HG03135 (cell line): ENCODE measurements around the gene WFS1.

ENCODE experiments used
- ATAC-seq: cut with Tn5 transposase; IDR thresholded peaks from one replicate; pipeline ENCODE4 v1.9.1; 2021; ENCODE audit warnings: mild to moderate bottlenecking, moderate library complexity; ENCODE audit not compliant: unreplicated experiment

Gene WFS1

GRCh38 chr4:6269616-6270511, at the start of gene WFS1:
Gene WFS1, plus strand, starts transcription at chr4:6269850. Its CDS starts 7,606 bp downstream, at chr4:6277456.
- ATAC-seq: peak; percentile 100

GRCh38 chr4:6221301-6221850, 48.3 kb upstream of the WFS1 start:
- ATAC-seq: no peak

GRCh38 chr4:6221851-6222760, 47.5 kb upstream of the WFS1 start:
- ATAC-seq: no peak

GRCh38 chr4:6222761-6223292, 46.8 kb upstream of the WFS1 start:
- ATAC-seq: no peak

GRCh38 chr4:6224735-6225134, 44.9 kb upstream of the WFS1 start:
- ATAC-seq: no peak

- ATAC-seq: no peak
Measured at GRCh38 chr4:6225469-6225868, 44.2 kb upstream of the WFS1 start.

GRCh38 chr4:6226506-6226905, 43.1 kb upstream of the WFS1 start:
- no peak for ATAC-seq

GRCh38 chr4:6227412-6228157, 42.1 kb upstream of the WFS1 start:
- ATAC-seq: no peak

- ATAC-seq: no peak
Measured at GRCh38 chr4:6228158-6229067, 41.2 kb upstream of the WFS1 start.

- no peak for ATAC-seq
Measured at GRCh38 chr4:6229095-6229494, 40.6 kb upstream of the WFS1 start.

GRCh38 chr4:6229671-6230501, 39.8 kb upstream of the WFS1 start:
- ATAC-seq: no peak

GRCh38 chr4:6230502-6230785, 39.2 kb upstream of the WFS1 start:
- ATAC-seq: no peak

- no peak for ATAC-seq
Measured at GRCh38 chr4:6230827-6231662, 38.6 kb upstream of the WFS1 start.

- ATAC-seq: no peak
Measured at GRCh38 chr4:6231663-6232165, 37.9 kb upstream of the WFS1 start.

- ATAC-seq: no peak
Measured at GRCh38 chr4:6232836-6233785, 36.5 kb upstream of the WFS1 start.

GRCh38 chr4:6233929-6234328, 35.7 kb upstream of the WFS1 start:
- no peak for ATAC-seq

- no peak for ATAC-seq
Measured at GRCh38 chr4:6235012-6235411, 34.6 kb upstream of the WFS1 start.
